Neuron (in vitro differentiated cells): Measurements from ENCODE around the gene TRPM2.

Experiments
- H2AFZ ChIP-seq: one replicate; pipeline ENCODE4 v1.6.1; 2013; ENCODE audit warnings: low read depth, mild to moderate bottlenecking, inconsistent platforms, low read length, moderate library complexity
- H3K27me3 ChIP-seq: one replicate; pipeline ENCODE4 v1.6.1; 2013; ENCODE audit warnings: low read length; ENCODE audit not compliant: insufficient read depth
- H3K36me3 ChIP-seq: one replicate; pipeline ENCODE4 v1.6.1; 2013; ENCODE audit warnings: low read length; ENCODE audit not compliant: insufficient read depth
- H3K4me1 ChIP-seq: one replicate; pipeline ENCODE4 v1.6.1; 2013; ENCODE audit warnings: low read length; ENCODE audit not compliant: insufficient read depth
- H3K4me3 ChIP-seq: 2 replicates; pipeline ENCODE4 v1.5.1; 2013; ENCODE audit warnings: mild to moderate bottlenecking, low read length, moderate library complexity
- H3K9me3 ChIP-seq: one replicate; pipeline ENCODE4 v1.6.1; 2013; ENCODE audit warnings: low read length

Gene TRPM2

DNA sequence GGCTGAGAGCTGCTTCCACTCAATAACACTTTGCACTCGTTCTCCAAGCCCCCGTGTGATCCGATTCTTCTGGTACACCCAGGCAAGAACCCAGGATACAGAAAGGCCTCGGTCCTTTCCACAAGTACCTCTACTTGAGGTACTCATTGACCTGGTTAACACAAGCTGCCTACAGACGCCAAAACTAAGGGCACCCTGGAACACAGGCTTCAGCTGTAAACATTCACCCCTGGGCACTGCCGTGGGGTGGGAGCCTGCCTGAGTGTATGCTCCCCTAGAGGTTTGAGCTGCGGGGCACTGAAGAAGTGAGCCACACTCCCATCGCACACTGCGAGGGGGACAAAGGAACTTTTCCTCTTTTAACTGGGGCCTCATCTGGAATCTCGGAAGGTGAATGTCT lies 132.4 kb downstream of the TRPM2 start:
- Histone ChIP-seq H3K27me3 (no peaks in the 10 kb centered on the region), H3K4me3 (peak overlapping the region; percentile 55), H2AFZ (no peak overlapping the region), H3K36me3 (no peaks in the 10 kb centered on the region), H3K4me1 (no peaks in the 10 kb centered on the region), H3K9me3 (peaks cover 5% of the 10 kb centered on the region)

- Histone ChIP-seq H3K4me3 (peak overlapping the region; percentile 55), H3K4me1 (no peaks in the 10 kb centered on the region), H2AFZ (no peak overlapping the region), H3K36me3 (no peaks in the 10 kb centered on the region), H3K27me3 (no peaks in the 10 kb centered on the region), H3K9me3 (peaks cover 5% of the 10 kb centered on the region)
Measured at GRCh38 chr21:44486302-44486701, 132.9 kb downstream of the TRPM2 start.

GRCh38 chr21:44487831-44488230 lies 134.4 kb downstream of the TRPM2 start:
- Histone ChIP-seq H2AFZ (no peak overlapping the region), H3K27me3 (no peaks in the 10 kb centered on the region), H3K4me3 (no peak overlapping the region), H3K9me3 (peaks cover 7% of the 10 kb centered on the region), H3K36me3 (no peaks in the 10 kb centered on the region), H3K4me1 (no peaks in the 10 kb centered on the region)

GRCh38 chr21:44489962-44490361 lies 136.5 kb downstream of the TRPM2 start:
- H3K27me3 ChIP-seq = no peaks in the 10 kb centered on the region
- H3K9me3 ChIP-seq = peaks cover 15% of the 10 kb centered on the region
- H3K4me1 ChIP-seq = no peaks in the 10 kb centered on the region
- no peaks in the 10 kb centered on the region for H3K36me3 ChIP-seq
- H3K4me3 ChIP-seq = no peak overlapping the region
- H2AFZ ChIP-seq = no peak overlapping the region

DNA sequence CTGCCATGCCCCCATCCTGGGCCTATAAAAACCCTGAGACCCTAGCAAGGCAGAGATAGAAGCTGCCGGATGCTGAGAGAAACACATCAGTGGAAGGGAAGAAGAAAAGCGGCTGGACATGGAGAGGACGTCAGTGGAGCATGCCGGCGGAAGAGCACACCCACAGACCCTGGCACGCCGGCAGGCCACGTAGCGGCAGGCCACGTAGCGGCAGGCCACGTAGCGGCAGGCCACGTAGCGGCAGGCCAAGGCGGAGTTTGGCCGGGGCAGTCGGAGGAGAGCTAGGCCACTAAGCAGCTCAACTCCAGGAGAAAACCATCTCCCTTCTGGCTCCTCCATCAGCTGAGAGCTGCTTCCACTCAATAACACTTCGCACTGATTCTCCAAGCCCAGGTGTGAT lies 137.0 kb downstream of the TRPM2 start:
- no peaks in the 10 kb centered on the region for H3K36me3 ChIP-seq
- H2AFZ ChIP-seq = no peak overlapping the region
- H3K4me3 ChIP-seq = no peak overlapping the region
- H3K27me3 ChIP-seq = no peaks in the 10 kb centered on the region
- H3K9me3 ChIP-seq = peaks cover 15% of the 10 kb centered on the region
- H3K4me1 ChIP-seq = no peaks in the 10 kb centered on the region

- H3K9me3 ChIP-seq = peaks cover 15% of the 10 kb centered on the region
- H3K4me3 ChIP-seq = no peak overlapping the region
- H3K4me1 ChIP-seq = no peaks in the 10 kb centered on the region
- H2AFZ ChIP-seq = no peak overlapping the region
- no peaks in the 10 kb centered on the region for H3K36me3 ChIP-seq
- H3K27me3 ChIP-seq = no peaks in the 10 kb centered on the region
Measured at GRCh38 chr21:44490816-44491215, 137.4 kb downstream of the TRPM2 start.
